HEK293 (cell line): Measurements from ENCODE around the gene CLEC19A.
A peak's percentile ranks its signal among the peaks of the same experiment; 100 is the strongest.

ENCODE experiments used
- CTCF ChIA-PET: fragments of 350-600 bp; formaldehyde crosslinking; extraction: SDS; loops from one replicate; lab custom pipeline; 2021; ENCODE audit warnings: antibody characterized with exemption; lab: Yijun Ruan, JAX
- POLR2A ChIA-PET: fragments of 300-600 bp; formaldehyde crosslinking; extraction: SDS; loops from one replicate; lab custom pipeline; 2020; ENCODE audit warnings: antibody characterized with exemption, inconsistent platforms; lab: Yijun Ruan, JAX
- H3K27ac ChIP-seq: fragments of 200-500 bp; sonication (Bioruptor generic); 2 replicates; pipeline ENCODE4 v1.5.1; 2014; ENCODE audit warnings: low read depth, low read length, control low read depth, inconsistent platforms; ENCODE audit errors: extremely low read depth
- H3K36me3 ChIP-seq, 2 experiments: fragments of 200-500 bp in 1 of 2; sonication (Bioruptor generic) in 1 of 2; 1 replicate in 1 of 2; 2 replicates in 1 of 2; pipeline ENCODE4 v1.5.1; 2014 to 2017; ENCODE audit warnings: inconsistent platforms in 2 of 2, low read length in 2 of 2; ENCODE audit not compliant: control insufficient read depth in 2 of 2, insufficient read depth in 1 of 2
- H3K4me1 ChIP-seq: fragments of 200-500 bp; sonication (Bioruptor generic); 2 replicates; pipeline ENCODE4 v1.5.1; 2014; ENCODE audit warnings: mild to moderate bottlenecking, low read length, inconsistent platforms; ENCODE audit not compliant: control insufficient read depth, insufficient read depth
- H3K4me3 ChIP-seq: 2 replicates; pipeline ENCODE4 v1.5.1; 2011; ENCODE audit warnings: low read depth, mild to moderate bottlenecking, control low read depth, low read length, moderate library complexity
- H3K9me3 ChIP-seq: fragments of 200-500 bp; sonication (Bioruptor generic); 2 replicates; pipeline ENCODE4 v1.5.1; 2014; ENCODE audit warnings: low read depth, low read length, inconsistent platforms; ENCODE audit not compliant: control insufficient read depth, insufficient read depth
- HOXA7 ChIP-seq: sonication (generic); formaldehyde crosslinking; IDR thresholded peaks from 2 replicates; pipeline ENCODE4 v1.8.1; 2022; ENCODE audit warnings: missing genetic modification reagents, borderline replicate concordance
- KLF7 ChIP-seq: fragments of 450-650 bp; formaldehyde crosslinking; IDR thresholded peaks from 2 replicates; pipeline ENCODE4 v1.5.1; 2016; ENCODE audit warnings: missing biosample characterization, missing genetic modification characterization, borderline replicate concordance
- MZF1 ChIP-seq: fragments of 450-650 bp; formaldehyde crosslinking; IDR thresholded peaks from 2 replicates; pipeline ENCODE4 v1.5.1; 2017; ENCODE audit warnings: missing biosample characterization, missing genetic modification characterization, borderline replicate concordance
- SETDB1 ChIP-seq: IDR thresholded peaks from one replicate; pipeline ENCODE4 v1.6.1; 2017; ENCODE audit warnings: mild to moderate bottlenecking, low read length, moderate library complexity, mixed read lengths; ENCODE audit not compliant: insufficient read length
- SP3 ChIP-seq: fragments of 450-650 bp; formaldehyde crosslinking; IDR thresholded peaks from 2 replicates; pipeline ENCODE4 v1.5.1; 2016; ENCODE audit warnings: missing biosample characterization, missing genetic modification characterization
- SP7 ChIP-seq: fragments of 450-650 bp; formaldehyde crosslinking; IDR thresholded peaks from 2 replicates; pipeline ENCODE4 v1.5.1; 2016; ENCODE audit warnings: missing biosample characterization, missing genetic modification characterization
- ZBTB17 ChIP-seq: fragments of 450-650 bp; formaldehyde crosslinking; IDR thresholded peaks from 2 replicates; pipeline ENCODE4 v1.5.1; 2016; ENCODE audit warnings: missing biosample characterization, missing genetic modification characterization
- ZNF202 ChIP-seq: fragments of 450-650 bp; formaldehyde crosslinking; IDR thresholded peaks from 2 replicates; pipeline ENCODE4 v1.5.1; 2016; ENCODE audit warnings: missing biosample characterization, missing genetic modification characterization, borderline replicate concordance
- ZNF24 ChIP-seq: fragments of 450-650 bp; formaldehyde crosslinking; IDR thresholded peaks from 2 replicates; pipeline ENCODE4 v1.5.1; 2016; ENCODE audit warnings: missing biosample characterization, missing genetic modification characterization
- ZNF48 ChIP-seq: fragments of 450-650 bp; formaldehyde crosslinking; IDR thresholded peaks from 2 replicates; pipeline ENCODE4 v1.5.1; 2016; ENCODE audit warnings: missing biosample characterization, missing genetic modification characterization
- ZNF501 ChIP-seq: fragments of 450-650 bp; formaldehyde crosslinking; IDR thresholded peaks from 2 replicates; pipeline ENCODE4 v1.5.1; 2016; ENCODE audit warnings: missing biosample characterization, missing genetic modification characterization
- ZNF558 ChIP-seq: fragments of 450-650 bp; formaldehyde crosslinking; IDR thresholded peaks from 2 replicates; pipeline ENCODE4 v1.5.1; 2016; ENCODE audit warnings: missing biosample characterization, missing genetic modification characterization
- ZNF768 ChIP-seq: fragments of 450-650 bp; formaldehyde crosslinking; IDR thresholded peaks from 2 replicates; pipeline ENCODE4 v1.5.1; 2018; ENCODE audit warnings: missing biosample characterization, mild to moderate bottlenecking, missing genetic modification characterization
- ZNF791 ChIP-seq: fragments of 450-650 bp; formaldehyde crosslinking; IDR thresholded peaks from 2 replicates; pipeline ENCODE4 v1.5.1; 2016; ENCODE audit warnings: missing biosample characterization, missing genetic modification characterization
- ZSCAN30 ChIP-seq: fragments of 450-650 bp; IDR thresholded peaks from 2 replicates; pipeline ENCODE4 v1.5.1; 2018; ENCODE audit warnings: missing biosample characterization, mild to moderate bottlenecking, missing genetic modification characterization, moderate library complexity
- TF ChIP-seq, protein P1 (sequence below): fragments of 450-650 bp; formaldehyde crosslinking; IDR thresholded peaks from 2 replicates; pipeline ENCODE4 v1.5.1; 2016; ENCODE audit warnings: missing biosample characterization, missing genetic modification characterization
- TF ChIP-seq, protein P2 (sequence below): fragments of 450-650 bp; formaldehyde crosslinking; IDR thresholded peaks from 2 replicates; pipeline ENCODE4 v1.5.1; 2016; ENCODE audit warnings: missing biosample characterization, missing genetic modification characterization
- TF ChIP-seq, protein P3 (sequence below): fragments of 450-650 bp; formaldehyde crosslinking; conservative IDR thresholded peaks from 2 replicates; pipeline ENCODE4 v1.5.1; 2016; ENCODE audit warnings: low read depth, missing biosample characterization, missing genetic modification characterization

Gene CLEC19A

DNA sequence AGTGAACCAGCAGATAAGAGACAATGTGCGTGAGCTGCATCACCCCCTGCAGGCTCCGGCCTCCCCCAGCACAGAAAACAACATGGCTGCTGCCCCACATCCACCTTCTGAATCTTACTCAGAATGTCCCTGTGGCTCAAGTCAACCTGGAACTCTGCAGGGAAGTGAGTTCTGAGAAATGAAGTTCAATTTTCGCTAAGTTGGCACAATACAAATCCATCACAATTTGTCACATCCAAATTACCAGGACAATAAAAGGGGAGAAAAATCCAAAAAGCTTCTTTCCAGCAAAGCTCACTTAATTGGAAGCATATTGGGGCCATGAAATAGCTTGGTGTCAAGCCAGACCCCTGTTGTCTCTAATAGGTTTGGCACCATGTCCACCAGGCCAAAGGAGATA lies 38.1 kb downstream of the CLEC19A start:
- H3K9me3 ChIP-seq, result no peaks in the 10 kb centered on the region
- H3K4me3 ChIP-seq, result no peak overlapping the region
- no peak for TF ChIP-seq ZNF501 (tag by site-specific recombination)
- TF ChIP-seq, protein P1, sequence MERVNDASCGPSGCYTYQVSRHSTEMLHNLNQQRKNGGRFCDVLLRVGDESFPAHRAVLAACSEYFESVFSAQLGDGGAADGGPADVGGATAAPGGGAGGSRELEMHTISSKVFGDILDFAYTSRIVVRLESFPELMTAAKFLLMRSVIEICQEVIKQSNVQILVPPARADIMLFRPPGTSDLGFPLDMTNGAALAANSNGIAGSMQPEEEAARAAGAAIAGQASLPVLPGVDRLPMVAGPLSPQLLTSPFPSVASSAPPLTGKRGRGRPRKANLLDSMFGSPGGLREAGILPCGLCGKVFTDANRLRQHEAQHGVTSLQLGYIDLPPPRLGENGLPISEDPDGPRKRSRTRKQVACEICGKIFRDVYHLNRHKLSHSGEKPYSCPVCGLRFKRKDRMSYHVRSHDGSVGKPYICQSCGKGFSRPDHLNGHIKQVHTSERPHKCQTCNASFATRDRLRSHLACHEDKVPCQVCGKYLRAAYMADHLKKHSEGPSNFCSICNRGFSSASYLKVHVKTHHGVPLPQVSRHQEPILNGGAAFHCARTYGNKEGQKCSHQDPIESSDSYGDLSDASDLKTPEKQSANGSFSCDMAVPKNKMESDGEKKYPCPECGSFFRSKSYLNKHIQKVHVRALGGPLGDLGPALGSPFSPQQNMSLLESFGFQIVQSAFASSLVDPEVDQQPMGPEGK (tag by site-specific recombination), result no peak
- TF ChIP-seq HOXA7 (CRISPR knock-in tag), result no peak
- TF ChIP-seq MZF1 (tag by site-specific recombination), result no peak
- no peak for TF ChIP-seq SP7 (tag by site-specific recombination)
- TF ChIP-seq, protein P2, sequence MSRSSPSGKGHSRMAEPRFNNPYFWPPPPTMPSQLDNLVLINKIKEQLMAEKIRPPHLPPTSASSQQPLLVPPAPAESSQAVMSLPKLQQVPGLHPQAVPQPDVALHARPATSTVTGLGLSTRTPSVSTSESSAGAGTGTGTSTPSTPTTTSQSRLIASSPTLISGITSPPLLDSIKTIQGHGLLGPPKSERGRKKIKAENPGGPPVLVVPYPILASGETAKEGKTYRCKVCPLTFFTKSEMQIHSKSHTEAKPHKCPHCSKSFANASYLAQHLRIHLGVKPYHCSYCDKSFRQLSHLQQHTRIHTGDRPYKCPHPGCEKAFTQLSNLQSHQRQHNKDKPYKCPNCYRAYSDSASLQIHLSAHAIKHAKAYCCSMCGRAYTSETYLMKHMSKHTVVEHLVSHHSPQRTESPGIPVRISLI (tag by site-specific recombination), result no peak
- no peak for TF ChIP-seq ZSCAN30 (tag by site-specific recombination)
- TF ChIP-seq ZNF24 (tag by site-specific recombination), result no peak
- no peak for TF ChIP-seq ZNF202 (tag by site-specific recombination)
- TF ChIP-seq, all 188 proteins: peak for 0
- H3K27ac ChIP-seq, result no peak overlapping the region
- ChIA-PET CTCF (no interaction called here), POLR2A (no interaction called here)
- H3K4me1 ChIP-seq, result no peaks in the 10 kb centered on the region
- no peaks in the 10 kb centered on the region for H3K36me3 ChIP-seq

DNA sequence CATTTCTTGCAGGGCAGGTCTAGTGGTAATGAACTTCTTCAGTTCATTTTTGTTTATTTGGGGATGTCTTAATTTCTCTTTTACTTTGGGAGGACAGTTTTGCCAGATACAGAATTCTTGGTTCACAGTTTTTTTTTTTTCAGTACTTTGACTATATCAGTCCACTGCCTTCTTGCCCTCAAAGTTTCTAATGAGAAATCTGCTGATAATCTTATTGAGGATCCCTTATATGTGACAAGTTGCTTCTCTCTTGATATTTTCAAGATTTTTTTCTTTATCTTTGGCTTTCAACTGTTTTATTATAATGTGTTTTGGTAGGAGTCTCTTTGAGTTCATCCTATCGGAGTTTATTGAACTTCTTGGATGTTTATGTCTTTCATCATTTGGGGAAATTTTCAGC lies 42.8 kb downstream of the CLEC19A start:
- H3K36me3 ChIP-seq, result no peaks in the 10 kb centered on the region
- ChIA-PET CTCF (interaction anchor here (0.7 to 0.8 kb wide), 2 partner anchors 9 to 149 kb away, joined by 3 to 4 read pairs; no protein-coding TSS in a partner anchor), POLR2A (no interaction called here)
- H3K4me3 ChIP-seq, result no peak overlapping the region
- no peak overlapping the region for H3K27ac ChIP-seq
- no peaks in the 10 kb centered on the region for H3K9me3 ChIP-seq
- TF ChIP-seq ZNF791 (tag by site-specific recombination) (peak; percentile 94), ZNF558 (tag by site-specific recombination) (no peak), SETDB1 (peak; percentile 42), ZNF48 (tag by site-specific recombination) (no peak)
- H3K4me1 ChIP-seq, result no peaks in the 10 kb centered on the region

DNA sequence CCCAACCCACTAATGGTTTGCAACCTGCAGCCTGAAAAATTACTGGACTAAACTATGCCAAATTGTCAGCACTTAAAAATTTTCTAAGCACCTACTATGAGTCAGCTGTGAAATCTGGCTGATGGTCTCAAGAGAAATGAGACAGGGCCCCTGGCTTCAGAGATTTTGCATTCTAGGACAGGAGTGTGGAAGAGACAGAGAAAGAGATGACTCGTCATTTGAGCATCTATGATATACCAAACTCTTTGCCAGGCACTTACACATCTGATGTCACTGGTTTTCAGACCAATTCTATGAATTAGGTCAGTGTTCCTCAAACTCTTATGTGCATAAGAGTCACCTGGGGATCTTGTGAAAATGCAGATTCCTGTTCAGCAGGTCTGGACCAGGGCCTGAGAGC lies 44.4 kb downstream of the CLEC19A start:
- no peak for TF ChIP-seq KLF7 (tag by site-specific recombination)
- peak; percentile 36 for TF ChIP-seq SETDB1
- H3K4me1 ChIP-seq, result no peaks in the 10 kb centered on the region
- no peaks in the 10 kb centered on the region for H3K9me3 ChIP-seq
- ChIA-PET CTCF (interaction anchor here (0.8 kb wide), 1 partner anchor 9 kb away, joined by 3 read pairs; no protein-coding TSS in a partner anchor), POLR2A (no interaction called here)
- H3K36me3 ChIP-seq, result no peaks in the 10 kb centered on the region
- no peak overlapping the region for H3K4me3 ChIP-seq
- H3K27ac ChIP-seq, result no peak overlapping the region

DNA sequence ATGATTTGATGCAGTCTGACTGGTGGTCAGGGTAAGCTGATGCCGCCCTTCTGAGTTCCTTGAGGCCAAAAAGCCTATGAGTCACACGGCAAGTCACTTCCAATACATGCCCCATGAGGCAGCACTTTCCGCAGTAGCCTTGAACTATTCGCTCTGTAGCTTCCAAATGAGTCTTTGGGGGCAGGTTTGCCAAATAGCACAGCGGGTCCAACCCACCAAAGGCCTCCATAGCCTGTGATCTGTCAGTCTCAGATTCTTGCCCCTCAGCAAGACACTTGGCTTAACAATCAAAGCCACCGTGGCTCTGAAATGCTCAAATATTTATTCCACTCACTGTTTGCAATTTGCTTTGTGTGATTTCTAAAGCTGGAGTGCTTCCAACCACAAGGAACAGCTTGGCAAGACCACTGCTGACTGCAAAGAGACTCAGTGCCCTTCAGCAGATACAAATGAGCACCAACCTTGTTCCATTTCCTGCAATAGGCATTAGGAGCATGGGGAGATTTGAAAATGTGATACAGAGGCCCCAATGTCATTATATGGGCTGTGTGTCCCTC lies 45.4 kb downstream of the CLEC19A start:
- Histone ChIP-seq H3K9me3 (no peaks in the 10 kb centered on the region), H3K27ac (no peak overlapping the region), H3K4me1 (no peaks in the 10 kb centered on the region), H3K36me3 (no peaks in the 10 kb centered on the region), H3K4me3 (no peak overlapping the region)
- ChIA-PET CTCF (interaction anchor here (0.6 to 1.1 kb wide), 3 partner anchors 8 to 163 kb away, joined by 3 read pairs; no protein-coding TSS in a partner anchor), POLR2A (no interaction called here)
- TF ChIP-seq SP3 (tag by site-specific recombination) (no peak), ZBTB17 (tag by site-specific recombination) (no peak), ZNF768 (no peak)
- TF ChIP-seq, protein P3, sequence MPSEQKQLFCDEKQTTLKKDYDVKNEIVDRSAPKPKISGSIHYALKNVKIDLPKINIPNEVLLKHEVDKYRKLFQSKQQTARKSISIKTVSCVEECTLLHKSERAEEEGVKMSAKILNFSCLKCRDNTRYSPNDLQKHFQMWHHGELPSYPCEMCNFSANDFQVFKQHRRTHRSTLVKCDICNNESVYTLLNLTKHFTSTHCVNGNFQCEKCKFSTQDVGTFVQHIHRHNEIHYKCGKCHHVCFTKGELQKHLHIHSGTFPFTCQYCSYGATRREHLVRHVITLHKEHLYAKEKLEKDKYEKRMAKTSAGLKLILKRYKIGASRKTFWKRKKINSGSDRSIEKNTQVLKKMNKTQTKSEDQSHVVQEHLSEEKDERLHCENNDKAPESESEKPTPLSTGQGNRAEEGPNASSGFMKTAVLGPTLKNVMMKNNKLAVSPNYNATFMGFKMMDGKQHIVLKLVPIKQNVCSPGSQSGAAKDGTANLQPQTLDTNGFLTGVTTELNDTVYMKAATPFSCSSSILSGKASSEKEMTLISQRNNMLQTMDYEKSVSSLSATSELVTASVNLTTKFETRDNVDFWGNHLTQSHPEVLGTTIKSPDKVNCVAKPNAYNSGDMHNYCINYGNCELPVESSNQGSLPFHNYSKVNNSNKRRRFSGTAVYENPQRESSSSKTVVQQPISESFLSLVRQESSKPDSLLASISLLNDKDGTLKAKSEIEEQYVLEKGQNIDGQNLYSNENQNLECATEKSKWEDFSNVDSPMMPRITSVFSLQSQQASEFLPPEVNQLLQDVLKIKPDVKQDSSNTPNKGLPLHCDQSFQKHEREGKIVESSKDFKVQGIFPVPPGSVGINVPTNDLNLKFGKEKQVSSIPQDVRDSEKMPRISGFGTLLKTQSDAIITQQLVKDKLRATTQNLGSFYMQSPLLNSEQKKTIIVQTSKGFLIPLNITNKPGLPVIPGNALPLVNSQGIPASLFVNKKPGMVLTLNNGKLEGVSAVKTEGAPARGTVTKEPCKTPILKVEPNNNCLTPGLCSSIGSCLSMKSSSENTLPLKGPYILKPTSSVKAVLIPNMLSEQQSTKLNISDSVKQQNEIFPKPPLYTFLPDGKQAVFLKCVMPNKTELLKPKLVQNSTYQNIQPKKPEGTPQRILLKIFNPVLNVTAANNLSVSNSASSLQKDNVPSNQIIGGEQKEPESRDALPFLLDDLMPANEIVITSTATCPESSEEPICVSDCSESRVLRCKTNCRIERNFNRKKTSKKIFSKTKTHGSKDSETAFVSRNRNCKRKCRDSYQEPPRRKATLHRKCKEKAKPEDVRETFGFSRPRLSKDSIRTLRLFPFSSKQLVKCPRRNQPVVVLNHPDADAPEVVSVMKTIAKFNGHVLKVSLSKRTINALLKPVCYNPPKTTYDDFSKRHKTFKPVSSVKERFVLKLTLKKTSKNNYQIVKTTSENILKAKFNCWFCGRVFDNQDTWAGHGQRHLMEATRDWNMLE (tag by site-specific recombination), result no peak
